ENCODE data around the gene PXYLP1.
A peak's percentile ranks its signal among the peaks of the same experiment; 100 is the strongest.
"Not testable (repeated sequence)": the region's sequence is repeated elsewhere in the genome, so short reads cannot be mapped to it uniquely, and the experiment has no call there.

PXYLP1 gene
- total RNA-seq = 11.8 to 17.4 reads per million in 2 donors

DNA sequence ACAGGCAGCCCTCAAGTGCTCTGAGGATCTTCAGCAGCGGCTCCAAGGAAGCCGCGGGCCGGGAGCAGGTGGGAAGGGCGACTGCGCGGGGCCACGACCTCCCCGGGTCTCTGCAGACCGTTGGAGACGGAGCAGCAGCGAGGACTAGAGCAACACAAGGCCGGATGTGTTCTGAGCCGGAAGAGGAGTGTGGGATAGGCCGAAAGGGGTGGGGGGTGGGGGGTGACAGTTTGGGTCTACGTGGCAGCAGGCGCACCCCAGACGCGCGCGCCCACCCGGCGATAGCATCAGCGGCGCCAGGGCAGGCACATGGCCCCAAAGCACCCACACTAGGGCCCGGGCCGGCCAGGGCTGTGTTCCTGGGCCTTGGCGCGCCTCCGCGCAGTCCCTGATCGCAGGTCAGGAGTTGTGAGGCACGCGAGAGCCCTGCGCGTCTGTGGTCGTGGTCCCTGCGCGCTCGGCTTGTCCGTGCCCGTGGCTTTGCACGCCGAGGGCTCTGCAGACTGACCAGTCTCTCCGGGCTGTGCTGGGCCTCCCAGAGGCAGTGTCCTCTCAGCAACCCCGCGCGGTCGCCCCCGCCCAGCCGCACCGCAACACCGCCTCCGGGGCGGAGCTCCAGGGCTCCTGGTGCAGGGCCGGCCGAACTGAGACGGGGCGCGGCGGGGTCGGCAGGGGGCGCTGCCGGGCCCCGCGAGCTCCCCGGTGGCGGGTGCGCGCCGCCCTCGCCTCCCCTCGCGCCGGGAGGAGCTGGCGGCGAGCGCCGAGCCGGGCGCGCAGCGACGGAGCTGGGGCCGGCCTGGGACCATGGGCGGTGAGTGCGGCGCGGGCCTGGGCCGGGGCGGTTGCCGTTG is at the start of gene PXYLP1:
Gene PXYLP1 (plus strand): TSS at position 725 of the 851 bp plus-strand sequence. CDS start 28,351 bp downstream, outside the sequence.
- DNase-seq = peak; percentile 84

- no peak for DNase-seq
These were observed 48.0 kb upstream of the PXYLP1 start for GRCh38 chr3:141183606-141184005.

DNA sequence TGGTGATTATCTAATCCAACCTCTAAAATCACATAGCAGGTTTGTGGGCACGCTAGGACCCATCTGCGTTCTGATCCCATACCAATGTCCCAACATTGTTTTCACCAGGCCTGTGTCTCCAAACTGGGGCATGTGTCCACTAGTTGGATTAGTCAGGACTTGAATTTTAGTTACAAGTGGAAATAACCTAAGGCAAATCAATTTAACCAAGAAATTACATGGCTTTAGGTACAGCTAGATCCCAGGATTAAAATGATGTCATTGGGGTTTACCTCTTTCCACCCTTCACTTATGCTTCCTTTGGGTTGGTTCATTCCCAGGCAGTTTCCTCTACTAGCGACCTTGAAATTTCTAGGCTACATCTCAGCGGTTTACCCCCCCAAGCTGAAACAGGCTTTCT is 47.2 kb upstream of the PXYLP1 start:
- no peak for DNase-seq

DNA sequence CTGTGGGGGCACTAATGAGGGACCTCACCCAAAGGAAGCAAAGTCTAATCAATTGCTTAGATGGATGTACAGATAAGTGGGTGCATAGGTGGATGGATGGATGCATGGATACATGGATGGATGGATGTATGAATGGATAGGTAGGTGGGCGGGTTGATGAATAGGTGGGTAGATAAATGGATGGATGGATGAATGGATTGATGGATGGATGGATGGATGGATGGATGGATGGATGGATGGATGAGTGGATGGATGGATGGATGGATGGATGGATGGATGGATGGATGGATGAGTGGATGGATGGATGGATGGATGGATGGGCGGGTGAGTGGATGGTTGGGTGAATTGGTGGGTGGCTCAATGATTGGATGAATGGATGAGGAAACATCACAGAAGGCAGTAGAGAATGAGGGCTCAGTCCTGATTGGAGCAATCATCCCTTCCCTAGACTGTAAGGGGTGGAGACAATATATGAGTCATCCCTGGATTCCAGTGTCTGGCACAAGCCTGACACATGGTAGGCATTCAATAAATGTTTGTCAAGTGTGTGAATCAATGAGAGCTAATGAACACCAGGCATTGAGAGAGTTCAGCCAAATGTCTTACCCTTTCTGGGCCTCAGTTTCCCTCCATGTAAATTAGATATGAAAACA is 40.4 kb upstream of the PXYLP1 start:
- no peak for DNase-seq

DNA sequence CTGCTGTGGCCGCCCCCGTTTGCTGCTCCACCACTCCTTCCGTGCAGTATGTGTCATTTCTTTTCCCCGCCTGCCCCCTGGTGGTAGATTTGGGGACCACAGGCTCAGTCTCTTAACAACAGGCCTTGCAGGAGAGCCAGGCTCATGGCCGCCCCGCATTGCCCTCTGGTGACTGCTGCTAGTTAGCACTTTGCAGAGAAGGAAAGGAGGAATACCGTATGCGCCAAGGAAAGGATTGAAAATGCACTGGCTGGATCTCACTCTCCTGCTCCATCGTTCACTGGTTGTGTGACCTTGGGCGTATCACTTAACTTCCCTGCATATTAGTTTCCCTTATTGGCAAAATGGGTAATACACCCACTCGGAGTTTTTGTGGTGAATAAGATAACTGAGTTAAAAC is 39.3 kb upstream of the PXYLP1 start:
- DNase-seq = peak; percentile 99

- DNase-seq = no peak
These were observed 38.4 kb upstream of the PXYLP1 start for GRCh38 chr3:141193066-141193830.

GRCh38 chr3:141201122-141201521 is 30.5 kb upstream of the PXYLP1 start:
- DNase-seq = no peak

DNA sequence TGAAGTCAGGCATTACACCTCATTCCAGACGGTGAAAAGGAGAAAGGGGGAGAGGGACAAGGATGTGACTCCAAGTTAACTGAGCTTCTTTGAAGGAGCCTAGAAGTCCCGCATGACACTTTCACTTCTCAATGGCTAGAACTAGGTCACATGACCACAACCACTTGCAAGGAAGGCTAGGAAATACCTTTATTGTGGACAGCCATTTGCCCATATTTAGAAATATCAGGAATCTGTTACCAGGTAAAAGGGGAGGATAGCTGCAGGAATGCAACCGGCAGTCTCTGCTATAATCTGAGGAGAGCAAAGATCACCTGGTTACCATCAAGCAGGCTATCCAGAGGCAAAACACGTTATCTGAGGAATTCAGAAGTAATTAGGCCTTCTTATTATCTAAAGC is 28.9 kb upstream of the PXYLP1 start:
- DNase-seq = no peak

DNA sequence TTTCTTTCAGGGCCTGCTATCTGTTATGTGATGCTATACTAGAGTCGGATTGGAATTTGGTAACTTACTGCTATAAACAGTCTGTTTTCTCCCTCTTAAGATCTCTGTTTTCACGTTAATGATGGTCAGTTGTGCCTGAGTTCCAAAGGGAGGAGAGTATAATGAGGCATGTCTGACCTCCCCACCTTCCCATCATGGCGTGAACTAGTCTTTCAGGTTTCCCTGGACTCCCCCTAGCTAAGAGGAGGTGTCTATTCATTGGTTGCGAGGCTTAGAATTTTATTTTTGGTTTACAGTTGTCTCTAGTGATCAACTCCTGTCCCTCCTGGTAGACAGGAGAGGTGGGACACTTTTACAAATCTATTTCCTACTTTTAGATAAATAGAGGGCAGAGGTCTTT is 27.8 kb upstream of the PXYLP1 start:
- DNase-seq = no peak

GRCh38 chr3:141204343-141204742 is 27.3 kb upstream of the PXYLP1 start:
- DNase-seq = no peak

DNA sequence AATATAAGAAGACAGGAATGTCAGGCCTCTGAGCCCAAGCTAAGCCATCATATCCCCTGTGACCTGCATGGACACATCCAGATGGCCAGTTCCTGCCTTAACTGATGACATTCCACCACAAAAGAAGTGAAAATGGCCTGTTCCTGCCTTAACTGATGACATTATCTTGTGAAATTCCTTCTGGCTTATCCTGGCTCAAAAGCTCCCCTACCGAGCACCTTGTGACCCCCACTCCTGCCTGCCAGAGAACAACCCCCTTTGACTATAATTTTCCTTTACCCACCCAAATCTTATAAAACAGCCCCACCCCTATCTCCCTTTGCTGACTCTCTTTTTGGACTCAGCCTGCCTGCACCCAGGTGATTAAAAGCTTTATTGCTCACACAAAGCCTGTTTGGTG is 20.3 kb upstream of the PXYLP1 start:
- not testable (repeated sequence) for DNase-seq

DNA sequence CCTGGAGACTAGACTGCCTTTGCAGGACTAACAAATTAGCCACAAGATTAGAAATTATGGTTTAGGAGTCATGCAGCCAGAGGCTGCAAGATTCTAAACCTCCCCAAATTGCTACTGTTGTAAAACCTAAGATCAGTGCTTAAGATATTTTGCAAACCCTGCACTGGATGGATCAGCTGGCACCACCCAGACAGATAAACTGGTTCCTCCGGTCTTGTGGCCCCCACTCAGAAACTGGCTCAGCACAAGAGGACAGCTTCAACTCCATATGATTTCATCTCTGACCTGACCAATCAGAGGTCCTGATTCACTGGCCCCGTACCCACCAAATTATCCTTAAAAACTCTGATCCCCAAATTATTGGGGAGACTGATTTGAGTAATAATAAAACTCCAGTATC is 19.5 kb upstream of the PXYLP1 start:
- DNase-seq = no peak

GRCh38 chr3:141212555-141212954 is 19.1 kb upstream of the PXYLP1 start:
- no peak for DNase-seq

DNA sequence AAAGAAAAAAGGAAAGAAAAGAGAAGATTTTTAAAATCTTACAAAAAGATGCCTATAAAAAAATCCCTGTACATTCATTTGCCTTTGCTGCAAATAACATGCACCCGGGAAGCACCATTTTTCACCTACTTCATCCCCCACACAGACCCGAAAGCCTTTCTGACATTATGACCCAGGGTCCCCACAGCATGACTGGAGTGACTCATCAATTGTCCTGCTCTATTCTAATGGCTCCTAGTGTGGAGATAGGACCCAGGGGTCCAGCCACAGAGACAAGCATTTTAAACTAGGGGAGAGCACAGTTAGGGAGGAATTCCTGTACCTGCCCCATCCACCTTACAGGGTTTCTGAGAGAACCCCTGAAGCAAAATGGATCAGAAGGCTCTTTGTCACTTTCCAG is 14.7 kb upstream of the PXYLP1 start:
- DNase-seq = no peak

GRCh38 chr3:141217389-141217788 is 14.2 kb upstream of the PXYLP1 start:
- DNase-seq = no peak

DNA sequence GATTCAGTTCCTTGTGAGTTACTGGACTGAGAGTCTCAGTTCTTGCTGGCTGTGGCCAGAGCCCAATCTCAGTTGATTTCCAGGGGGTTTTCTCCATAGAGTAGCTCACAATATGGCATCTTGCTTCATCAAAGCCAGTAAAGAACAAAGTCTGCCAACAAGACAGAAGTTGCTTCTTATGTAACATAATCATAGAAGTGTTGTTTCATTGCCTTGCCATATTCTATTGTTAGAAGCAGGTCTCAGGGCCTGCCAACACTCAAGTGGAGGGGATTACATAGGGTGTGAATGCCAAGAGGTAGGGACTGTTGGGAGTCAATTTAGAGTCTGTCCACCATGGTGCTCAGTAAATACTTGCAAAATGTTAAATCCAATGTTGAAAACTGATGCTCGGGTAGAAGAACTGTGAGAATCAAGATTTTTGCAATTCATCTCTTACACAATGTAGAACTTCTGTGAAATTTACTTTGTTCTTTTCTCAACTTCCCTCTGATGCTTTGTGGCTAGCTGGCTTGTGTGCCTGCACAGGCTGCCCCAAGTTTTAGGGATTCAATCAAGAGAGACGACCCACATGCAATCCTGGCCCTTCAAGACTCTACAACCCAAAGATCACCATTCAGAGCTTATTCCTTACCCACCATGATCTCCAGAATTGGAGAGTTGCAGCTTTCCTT is 13.3 kb upstream of the PXYLP1 start:
- DNase-seq = no peak

DNA sequence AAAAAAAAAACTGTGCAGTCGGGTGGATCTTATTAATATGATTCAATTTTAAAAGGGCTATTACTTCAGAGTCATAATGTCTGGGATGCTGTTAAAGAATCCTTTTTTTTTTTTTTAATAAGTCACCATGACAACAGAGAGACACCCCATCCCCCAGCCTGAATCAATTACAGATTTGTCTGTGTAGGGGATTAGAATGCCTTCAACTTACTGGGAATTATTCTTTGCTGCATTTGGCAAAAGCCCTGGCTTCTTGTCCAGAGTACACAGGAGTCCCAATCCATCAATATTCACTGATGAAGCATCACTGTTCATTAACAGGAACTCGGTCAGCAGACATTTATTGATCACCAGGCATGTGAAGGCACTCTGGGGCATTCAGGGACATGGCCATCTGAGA is 12.7 kb upstream of the PXYLP1 start:
- DNase-seq = no peak

DNA sequence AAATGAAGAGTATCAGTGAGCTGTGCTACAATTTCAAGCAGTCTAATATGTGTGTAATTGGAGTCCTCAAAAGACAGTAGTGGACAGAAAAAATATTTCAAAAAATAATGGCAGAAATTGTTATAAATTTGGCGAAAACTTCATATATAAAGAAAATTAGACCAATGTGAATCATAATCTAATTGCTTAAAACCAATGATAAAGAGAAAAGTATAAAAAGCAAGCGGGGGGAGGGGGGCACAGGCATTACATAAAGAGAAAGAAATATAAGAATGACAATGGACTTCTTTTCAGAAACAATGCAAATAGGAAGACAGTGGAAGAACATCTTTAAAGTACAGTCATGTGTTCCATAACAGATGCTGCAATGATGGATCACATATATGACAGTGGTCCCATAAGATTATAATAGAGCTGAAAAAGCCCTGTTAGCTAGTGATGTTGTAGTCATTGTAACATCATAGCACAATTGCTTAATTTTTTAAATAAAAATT is 7.9 kb upstream of the PXYLP1 start:
- DNase-seq = no peak

GRCh38 chr3:141225939-141226338 is 5.7 kb upstream of the PXYLP1 start:
- no peak for DNase-seq

DNA sequence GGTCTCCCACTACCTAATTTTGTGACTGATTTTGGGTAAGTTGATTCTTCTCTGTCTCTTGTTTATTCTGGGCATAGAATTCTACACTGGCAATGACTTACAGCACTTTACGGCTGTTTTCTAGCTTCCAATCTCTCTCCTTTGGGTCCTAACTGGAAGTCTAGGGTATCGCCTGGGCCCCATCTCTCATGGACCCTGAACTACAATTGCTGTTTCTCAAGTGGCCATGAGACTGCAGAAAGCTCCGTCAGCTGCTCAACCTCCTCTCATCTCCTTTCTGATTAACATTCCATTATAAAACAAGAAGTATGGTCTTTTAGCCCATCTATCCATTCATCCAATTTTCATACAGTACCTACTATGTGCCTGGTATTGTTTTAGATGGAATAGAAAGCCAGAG is 4.4 kb upstream of the PXYLP1 start:
- DNase-seq = no peak

GRCh38 chr3:141227752-141228151 is 3.9 kb upstream of the PXYLP1 start:
- no peak for DNase-seq

GRCh38 chr3:141228395-141228794 is 3.2 kb upstream of the PXYLP1 start:
- no peak for DNase-seq

DNA sequence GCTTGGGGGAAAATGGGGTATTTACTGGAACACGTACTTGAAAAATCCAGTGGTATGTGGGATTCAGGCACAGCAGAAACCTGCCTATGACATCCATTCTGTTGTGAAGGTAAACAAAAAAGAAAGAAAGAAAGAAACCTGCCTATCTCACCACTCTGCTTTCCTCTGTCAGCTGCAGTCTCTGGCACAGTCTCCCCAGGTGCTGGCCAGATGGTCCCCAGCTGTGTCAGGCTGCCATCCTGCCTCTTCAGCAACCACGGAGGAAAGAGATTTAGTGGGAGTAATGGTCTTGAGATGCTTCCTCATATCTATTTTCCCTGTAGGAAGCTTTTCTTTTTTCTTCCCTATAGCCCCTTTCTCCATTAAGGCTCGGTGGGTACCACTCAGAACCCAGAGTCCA is 2.5 kb upstream of the PXYLP1 start:
- DNase-seq = no peak
